ENCODE measurements around the gene MTHFD2L. TPM values are rescaled to one million over a fixed set of nuclear protein-coding genes. Genes with fewer than 3 reads are reported as not detected.

MTHFD2L gene
- total and polyA plus RNA-seq, 9 of the 15 experiments (the other 6 are each of a cell fraction or from before 2014, with no cell fraction given), result 10.0 to 39.0 (median 26.0) TPM

- CTCF ChIA-PET (ENCODE audit: low intra/inter-chr PET ratio), result no interaction called here
- Histone ChIP-seq H3K36me3 (ENCODE audit: control insufficient read depth, insufficient read depth, low read length) (peaks cover 11% of the 10 kb centered on the region; the same call in 1 of the 3 replicates), H3K9me3 (replicated peaks; ENCODE audit: control insufficient read depth, insufficient read depth, low read depth, low read length) (peaks cover 24% of the 10 kb centered on the region), H3K27me3 (ENCODE audit: control insufficient read depth in 2 of 2, insufficient read depth in 2 of 2, low read length in 2 of 2) (no peaks in the 10 kb centered on the region), H3K9me1 (ENCODE audit: control insufficient read depth, insufficient read depth, low read length) (no peaks in the 10 kb centered on the region), H4K20me1 (replicated peaks; ENCODE audit: control insufficient read depth, insufficient read depth, low read length) (no peaks in the 10 kb centered on the region), H3K4me2 (ENCODE audit: insufficient read depth, low read length) (no peak overlapping the region), H3K4me3 (no peak overlapping the region), H2AFZ (ENCODE audit: low read depth, low read length) (no peak overlapping the region), H3K9ac (ENCODE audit: insufficient read depth in 1 of 2, low read depth in 2 of 2, low read length in 2 of 2) (no peak overlapping the region), H3K79me2 (ENCODE audit: control insufficient read depth, insufficient read depth, low read length) (no peaks in the 10 kb centered on the region), H3K4me1 (replicated peaks in 1 of 2; ENCODE audit: control insufficient read depth in 2 of 2, insufficient read depth in 2 of 2, low read length in 2 of 2) (no peaks in the 10 kb centered on the region), H3K27ac (ENCODE audit: extremely low read depth, low read depth, low read length) (no peak overlapping the region)
- POLR2A ChIA-PET, result no interaction called here
- DNase-seq (ENCODE audit: extremely low read depth in 1 of 4, low spot score in 3 of 4) (no peak), ATAC-seq (no peak), FAIRE-seq (no peak)
- no peak for TF ChIP-seq ZNF561 (CRISPR knock-in tag; conservative IDR thresholded peaks at IDR 0.05)
- TF ChIP-seq ZFP1 (CRISPR knock-in tag; IDR thresholded peaks at IDR 0.05), result peak; percentile 93
- 0 out of 2 replicates have a peak, but pooled peaks have one; percentile 19 for TF ChIP-seq ZNF184 (CRISPR knock-in tag; IDR thresholded peaks at IDR 0.05)
- no TSS peak for BruUV-seq (replicated peaks)
- intact Hi-C loops (cut with micrococcal nuclease), result no loop called here
- in situ Hi-C loops (cut with MboI), result no loop called here
These were observed 95.0 kb downstream of the MTHFD2L start for GRCh38 chr4:74252933-74253332.

DNA sequence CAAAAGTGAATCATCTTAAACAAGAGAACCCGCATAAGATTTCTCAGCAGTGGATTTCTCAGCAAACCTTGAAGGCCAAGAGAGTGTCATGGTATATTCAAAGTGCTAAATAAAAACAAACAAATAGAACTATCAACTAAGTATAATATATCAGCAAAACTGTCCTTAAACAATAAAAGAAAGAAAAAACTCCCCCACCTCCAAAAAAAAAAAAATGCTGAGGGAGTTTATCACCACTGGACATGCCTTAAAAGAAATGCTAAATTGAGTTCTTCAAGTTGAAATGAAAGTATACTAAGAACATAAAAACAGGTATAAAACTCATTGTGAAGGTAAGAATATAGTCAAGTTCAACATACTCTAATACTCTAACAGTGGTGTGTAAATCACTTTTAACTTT, 96.5 kb downstream of the MTHFD2L start:
- Histone ChIP-seq H3K27me3 (ENCODE audit: control insufficient read depth in 2 of 2, insufficient read depth in 2 of 2, low read length in 2 of 2) (no peaks in the 10 kb centered on the region), H3K79me2 (ENCODE audit: control insufficient read depth, insufficient read depth, low read length) (no peaks in the 10 kb centered on the region), H3K4me3 (no peak overlapping the region), H3K4me2 (ENCODE audit: insufficient read depth, low read length) (no peak overlapping the region), H4K20me1 (replicated peaks; ENCODE audit: control insufficient read depth, insufficient read depth, low read length) (no peaks in the 10 kb centered on the region), H3K36me3 (ENCODE audit: control insufficient read depth, insufficient read depth, low read length) (peaks cover 11% of the 10 kb centered on the region; the same call in 1 of the 3 replicates), H3K27ac (ENCODE audit: extremely low read depth, low read depth, low read length) (no peak overlapping the region), H2AFZ (ENCODE audit: low read depth, low read length) (no peak overlapping the region), H3K9ac (ENCODE audit: insufficient read depth in 1 of 2, low read depth in 2 of 2, low read length in 2 of 2) (no peak overlapping the region), H3K9me3 (replicated peaks; ENCODE audit: control insufficient read depth, insufficient read depth, low read depth, low read length) (peaks cover 24% of the 10 kb centered on the region), H3K4me1 (replicated peaks in 1 of 2; ENCODE audit: control insufficient read depth in 2 of 2, insufficient read depth in 2 of 2, low read length in 2 of 2) (no peaks in the 10 kb centered on the region; a peak in 1 of 5 replicates), H3K9me1 (ENCODE audit: control insufficient read depth, insufficient read depth, low read length) (no peaks in the 10 kb centered on the region)
- in situ Hi-C loops (cut with MboI), result no loop called here
- DNase-seq (ENCODE audit: extremely low read depth in 1 of 4, low spot score in 3 of 4), result no peak
- no TSS peak for BruUV-seq (replicated peaks)
- no peak for FAIRE-seq
- TF ChIP-seq SREBF1 (IDR thresholded peaks at IDR 0.05; ENCODE audit: borderline replicate concordance, low read depth, low read length), result no peak
- no peak for TF ChIP-seq ELF2 (CRISPR knock-in tag; IDR thresholded peaks at IDR 0.05)
- TF ChIP-seq POLR2G (IDR thresholded peaks at IDR 0.05; ENCODE audit: low read depth, low read length), result no peak
- TF ChIP-seq TAF15 (IDR thresholded peaks at IDR 0.05; ENCODE audit: low read depth, low read length), result no peak
- TF ChIP-seq CREB3L1 (IDR thresholded peaks at IDR 0.05; ENCODE audit: borderline replicate concordance, low read depth), result no peak
- no peak for TF ChIP-seq ELK3 (CRISPR knock-in tag; IDR thresholded peaks at IDR 0.05)
- no peak for TF ChIP-seq SMAD3 (CRISPR knock-in tag; conservative IDR thresholded peaks at IDR 0.05)
- TF ChIP-seq ZNF707 (CRISPR knock-in tag; conservative IDR thresholded peaks at IDR 0.05), result no peak
- TF ChIP-seq SAFB (IDR thresholded peaks at IDR 0.05; ENCODE audit: borderline replicate concordance, low read depth, low read length), result no peak
- TF ChIP-seq DIDO1 (tag; IDR thresholded peaks at IDR 0.05; ENCODE audit: low read depth), result no peak
- no peak for TF ChIP-seq ZNF444 (CRISPR knock-in tag; IDR thresholded peaks at IDR 0.05)
- no peak for TF ChIP-seq KAT2B (IDR thresholded peaks at IDR 0.05; ENCODE audit: low read depth, low read length)
- ChIA-PET CTCF (ENCODE audit: low intra/inter-chr PET ratio) (no interaction called here), POLR2A (no interaction called here)
- WGBS (ENCODE audit: insufficient coverage, low coverage, missing lambda C conversion rate), result 94% methylated on average over 1 of the region's 1 CpG
- no peak for ATAC-seq
- intact Hi-C loops (cut with micrococcal nuclease), result no loop called here

Measured in K562 (cell line).